HEK293 (cell line): ENCODE data around the gene DUSP10.

Experiments
- TF ChIP-seq, protein P1 (sequence below): fragments of 450-650 bp; formaldehyde crosslinking; IDR thresholded peaks from 2 replicates; pipeline ENCODE4 v1.5.1; 2016; ENCODE audit warnings: missing biosample characterization, missing genetic modification characterization
- TF ChIP-seq, protein P2 (sequence below): fragments of 450-650 bp; formaldehyde crosslinking; conservative IDR thresholded peaks from 2 replicates; pipeline ENCODE4 v1.5.1; 2016; ENCODE audit warnings: low read depth, missing biosample characterization, missing genetic modification characterization

- TF ChIP-seq, protein P1, sequence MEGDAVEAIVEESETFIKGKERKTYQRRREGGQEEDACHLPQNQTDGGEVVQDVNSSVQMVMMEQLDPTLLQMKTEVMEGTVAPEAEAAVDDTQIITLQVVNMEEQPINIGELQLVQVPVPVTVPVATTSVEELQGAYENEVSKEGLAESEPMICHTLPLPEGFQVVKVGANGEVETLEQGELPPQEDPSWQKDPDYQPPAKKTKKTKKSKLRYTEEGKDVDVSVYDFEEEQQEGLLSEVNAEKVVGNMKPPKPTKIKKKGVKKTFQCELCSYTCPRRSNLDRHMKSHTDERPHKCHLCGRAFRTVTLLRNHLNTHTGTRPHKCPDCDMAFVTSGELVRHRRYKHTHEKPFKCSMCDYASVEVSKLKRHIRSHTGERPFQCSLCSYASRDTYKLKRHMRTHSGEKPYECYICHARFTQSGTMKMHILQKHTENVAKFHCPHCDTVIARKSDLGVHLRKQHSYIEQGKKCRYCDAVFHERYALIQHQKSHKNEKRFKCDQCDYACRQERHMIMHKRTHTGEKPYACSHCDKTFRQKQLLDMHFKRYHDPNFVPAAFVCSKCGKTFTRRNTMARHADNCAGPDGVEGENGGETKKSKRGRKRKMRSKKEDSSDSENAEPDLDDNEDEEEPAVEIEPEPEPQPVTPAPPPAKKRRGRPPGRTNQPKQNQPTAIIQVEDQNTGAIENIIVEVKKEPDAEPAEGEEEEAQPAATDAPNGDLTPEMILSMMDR (tag by site-specific recombination): no peak
- TF ChIP-seq, protein P2, sequence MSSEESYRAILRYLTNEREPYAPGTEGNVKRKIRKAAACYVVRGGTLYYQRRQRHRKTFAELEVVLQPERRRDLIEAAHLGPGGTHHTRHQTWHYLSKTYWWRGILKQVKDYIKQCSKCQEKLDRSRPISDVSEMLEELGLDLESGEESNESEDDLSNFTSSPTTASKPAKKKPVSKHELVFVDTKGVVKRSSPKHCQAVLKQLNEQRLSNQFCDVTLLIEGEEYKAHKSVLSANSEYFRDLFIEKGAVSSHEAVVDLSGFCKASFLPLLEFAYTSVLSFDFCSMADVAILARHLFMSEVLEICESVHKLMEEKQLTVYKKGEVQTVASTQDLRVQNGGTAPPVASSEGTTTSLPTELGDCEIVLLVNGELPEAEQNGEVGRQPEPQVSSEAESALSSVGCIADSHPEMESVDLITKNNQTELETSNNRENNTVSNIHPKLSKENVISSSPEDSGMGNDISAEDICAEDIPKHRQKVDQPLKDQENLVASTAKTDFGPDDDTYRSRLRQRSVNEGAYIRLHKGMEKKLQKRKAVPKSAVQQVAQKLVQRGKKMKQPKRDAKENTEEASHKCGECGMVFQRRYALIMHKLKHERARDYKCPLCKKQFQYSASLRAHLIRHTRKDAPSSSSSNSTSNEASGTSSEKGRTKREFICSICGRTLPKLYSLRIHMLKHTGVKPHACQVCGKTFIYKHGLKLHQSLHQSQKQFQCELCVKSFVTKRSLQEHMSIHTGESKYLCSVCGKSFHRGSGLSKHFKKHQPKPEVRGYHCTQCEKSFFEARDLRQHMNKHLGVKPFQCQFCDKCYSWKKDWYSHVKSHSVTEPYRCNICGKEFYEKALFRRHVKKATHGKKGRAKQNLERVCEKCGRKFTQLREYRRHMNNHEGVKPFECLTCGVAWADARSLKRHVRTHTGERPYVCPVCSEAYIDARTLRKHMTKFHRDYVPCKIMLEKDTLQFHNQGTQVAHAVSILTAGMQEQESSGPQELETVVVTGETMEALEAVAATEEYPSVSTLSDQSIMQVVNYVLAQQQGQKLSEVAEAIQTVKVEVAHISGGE (tag by site-specific recombination): no peak
Observed at GRCh38 chr1:221670081-221670480, 71.8 kb downstream of the DUSP10 start.
